GM12878 (cell line): ENCODE measurements around the gene GPC6. TPM values are rescaled to one million over a fixed set of nuclear protein-coding genes. Genes with fewer than 3 reads are reported as not detected.

Experiments used
- ATAC-seq: fragments of 200-7000 bp; cut with Tn5 transposase; 3 replicates; pipeline ENCODE4 v1.9.1; 2020; ENCODE audit warnings: mild to moderate bottlenecking, moderate library complexity
- BruUV-seq: library from RNA; stranded (reverse); fragments of 400-500 nt; replicated peaks from 2 replicates; lab custom pipeline; 2021; lab: Mats Ljungman, UMichigan
- CTCF ChIA-PET: fragments of 300-600 bp; sonication (Branson Sonifier 250); formaldehyde crosslinking; extraction: SDS; loops from one replicate; lab custom pipeline; 2021; ENCODE audit warnings: inconsistent platforms; lab: Yijun Ruan, JAX
- POLR2A ChIA-PET: fragments of 350-600 bp; formaldehyde crosslinking; extraction: SDS; loops from one replicate; lab custom pipeline; 2021; ENCODE audit warnings: inconsistent platforms; lab: Charles Lee
- RAD21 ChIA-PET: fragments of 300-600 bp; sonication (Branson Sonifier 250); formaldehyde crosslinking; loops from one replicate; lab custom pipeline; 2023; ENCODE audit warnings: antibody characterized with exemption; ENCODE audit not compliant: unreplicated experiment; lab: Charles Lee
- SMC1A ChIA-PET: fragments of 300-600 bp; sonication (Branson Sonifier 250); formaldehyde crosslinking; loops from one replicate; lab custom pipeline; 2023; ENCODE audit not compliant: unreplicated experiment, uncharacterized antibody; lab: Charles Lee
- DNase-seq: peaks from one replicate; pipeline ENCODE4 v3.0.0-alpha.2; 2011; ENCODE audit warnings: low read depth, low spot score
- FAIRE-seq: peaks from 3 replicates; lab custom pipeline; 2011; peaks lifted over from hg19 to GRCh38; lab: Jason Lieb, UNC
- H2AFZ ChIP-seq: 2 replicates; pipeline ENCODE4 v1.6.0; 2011; ENCODE audit warnings: low read depth, low read length, control low read depth; ENCODE audit not compliant: control insufficient read depth
- H3K27ac ChIP-seq: 2 replicates; pipeline ENCODE4 v1.5.1; 2011; ENCODE audit warnings: control low read depth; ENCODE audit not compliant: control insufficient read depth, insufficient read depth
- H3K27me3 ChIP-seq, 2 experiments: replicated peaks in 1 of 2; 2 replicates each; pipeline versions ENCODE4 v1.6.0 to v1.6.1; 2011; ENCODE audit warnings: low read length in 1 of 2; ENCODE audit not compliant: control insufficient read depth in 2 of 2, insufficient read depth in 2 of 2
- H3K36me3 ChIP-seq, 2 experiments: 2 replicates each; pipeline ENCODE4 v1.5.1; 2011; ENCODE audit warnings: low read length in 1 of 2; ENCODE audit not compliant: control insufficient read depth in 2 of 2, insufficient read depth in 2 of 2
- H3K4me1 ChIP-seq: 2 replicates; pipeline ENCODE4 v1.6.1; 2011; ENCODE audit warnings: mild to moderate bottlenecking, low read length, moderate library complexity, mixed read lengths; ENCODE audit not compliant: control insufficient read depth, insufficient read depth
- H3K4me2 ChIP-seq: 2 replicates; pipeline ENCODE4 v1.6.0; 2011; ENCODE audit warnings: control low read depth; ENCODE audit not compliant: control insufficient read depth, insufficient read depth
- H3K4me3 ChIP-seq: fragments of 200-600 bp; sonication (generic); 2 replicates; pipeline ENCODE4 v1.5.1; 2016
- H3K79me2 ChIP-seq: 2 replicates; pipeline ENCODE4 v1.6.0; 2011; ENCODE audit warnings: low read length; ENCODE audit not compliant: control insufficient read depth, insufficient read depth
- H3K9ac ChIP-seq: 2 replicates; pipeline ENCODE4 v1.8.0; 2011; ENCODE audit warnings: low read length, control low read depth, mixed read lengths; ENCODE audit not compliant: control insufficient read depth, insufficient read depth
- H3K9me3 ChIP-seq: replicated peaks from 3 replicates; pipeline ENCODE4 v1.5.1; 2011; ENCODE audit warnings: mild to moderate bottlenecking, low read length; ENCODE audit not compliant: control insufficient read depth, insufficient read depth
- H4K20me1 ChIP-seq: 2 replicates; pipeline ENCODE4 v1.6.0; 2011; ENCODE audit not compliant: control insufficient read depth, insufficient read depth
- ATF3 ChIP-seq: IDR thresholded peaks from 2 replicates; pipeline ENCODE4 v1.6.1; 2011; ENCODE audit warnings: low read depth, mild to moderate bottlenecking, low read length, moderate library complexity, borderline replicate concordance; ENCODE audit errors: extremely low read depth
- BHLHE40 ChIP-seq, 2 experiments: fragments of 450-650 bp in 1 of 2; IDR thresholded peaks; 2 replicates each; pipeline ENCODE4 v1.6.1; 2011 to 2017; ENCODE audit warnings: low read depth in 2 of 2, borderline replicate concordance in 1 of 2, improper control_type of control experiment in 1 of 2, low read length in 1 of 2, mild to moderate bottlenecking in 1 of 2
- CBFB ChIP-seq: IDR thresholded peaks from 2 replicates; pipeline ENCODE4 v1.6.1; 2016; ENCODE audit warnings: antibody characterized with exemption, low read depth
- CREM ChIP-seq: IDR thresholded peaks from 2 replicates; pipeline ENCODE4 v1.6.1; 2014; ENCODE audit warnings: antibody characterized with exemption, low read depth
- ETV6 ChIP-seq, 2 experiments: fragments of 450-650 bp in 1 of 2; IDR thresholded peaks in 1 of 2; conservative IDR thresholded peaks in 1 of 2; 2 replicates each; pipeline ENCODE4 v1.6.1; 2014; ENCODE audit warnings: antibody characterized with exemption in 1 of 2, borderline replicate concordance in 1 of 2, low read depth in 1 of 2, mild to moderate bottlenecking in 1 of 2, moderate library complexity in 1 of 2
- HCFC1 ChIP-seq: fragments of 150-350 bp; IDR thresholded peaks from 2 replicates; pipeline ENCODE4 v1.6.1; 2014; ENCODE audit warnings: low read length
- IKZF2 ChIP-seq, 2 experiments: fragments of 450-650 bp; IDR thresholded peaks; 2 replicates each; pipeline ENCODE4 v1.6.1; 2017; ENCODE audit warnings: mild to moderate bottlenecking in 2 of 2, moderate library complexity in 2 of 2
- IRF4 ChIP-seq: IDR thresholded peaks from 2 replicates; pipeline ENCODE4 v1.6.1; 2011; ENCODE audit warnings: low read depth, low read length
- KLF5 ChIP-seq: fragments of 450-650 bp; IDR thresholded peaks from 2 replicates; pipeline ENCODE4 v1.6.1; 2014; ENCODE audit warnings: mild to moderate bottlenecking; ENCODE audit not compliant: partially characterized antibody
- MEF2B ChIP-seq: fragments of 450-650 bp; IDR thresholded peaks from 2 replicates; pipeline ENCODE4 v1.6.1; 2018; ENCODE audit warnings: mild to moderate bottlenecking, moderate library complexity; ENCODE audit not compliant: partially characterized antibody, poor library complexity, severe bottlenecking
- ZBTB33 ChIP-seq: fragments of 450-650 bp; IDR thresholded peaks from 2 replicates; pipeline ENCODE4 v1.6.1; 2017; ENCODE audit warnings: mild to moderate bottlenecking
- ZNF207 ChIP-seq: fragments of 450-650 bp; IDR thresholded peaks from 2 replicates; pipeline ENCODE4 v1.6.1; 2014; ENCODE audit warnings: antibody characterized with exemption, mild to moderate bottlenecking, borderline replicate concordance
- WGBS: methylation state at CpG from one replicate; pipeline ENCODE4 v1.1.6; 2016; ENCODE audit warnings: low lambda C conversion rate; ENCODE audit not compliant: insufficient replicate concordance, insufficient coverage; ENCODE audit errors: missing lambda C conversion rate; 5-methylcytosine and 5-hydroxymethylcytosine counted together
- in situ Hi-C: fragments of 300-500 bp; cut with MboI; formaldehyde crosslinking; loops from 9 replicates; pipeline ENCODE4 v1.14.3; 2018; ENCODE audit warnings: mixed read lengths
- intact Hi-C: fragments of 100-400 bp; cut with micrococcal nuclease; formaldehyde crosslinking; loops from one replicate; pipeline ENCODE4 v1.14.2; 2022; ENCODE audit not compliant: unreplicated experiment
- polyA plus RNA-seq, 11 experiments: library from polyadenylated mRNA; depleted of rRNA in 4 of 11; unstranded in 6 of 11; stranded (reverse) in 5 of 11; fragments of >200 nt; fragmentation: Nextera tagmentation in 4 of 11; fragmentation: Illumina TruSeq in 1 of 11; extraction: Ambion mirVana in 4 of 11; extraction: Trizol in 1 of 11; gene quantifications; 1 replicate in 1 of 11; 2 replicates in 10 of 11; pipeline versions ENCODE4 v1.2.1 to v1.2.3, GENCODE V29; 2011 to 2016; ENCODE audit warnings: inconsistent platforms in 2 of 11, missing spikeins in 2 of 11, low read depth in 1 of 11
- total RNA-seq, 4 experiments: library from RNA; depleted of rRNA in 3 of 4; stranded (reverse); fragments of >200 nt in 3 of 4; fragmentation: Illumina TruSeq in 1 of 4; extraction: Trizol in 1 of 4; gene quantifications; 2 replicates each; pipeline versions ENCODE4 v1.2.1 to v1.2.3, GENCODE V29; 2013 to 2021

GPC6 gene
- total and polyA plus RNA-seq, 10 of the 15 experiments (the other 5 are each of a cell fraction or from before 2014, with no cell fraction given): 0.03 to 0.04 (median 0.03) TPM; not detected in 7

GRCh38 chr13:94128430-94128829 is 901.8 kb downstream of the GPC6 start:
- Histone ChIP-seq H3K27me3 (no peaks in the 10 kb centered on the region), H4K20me1 (no peaks in the 10 kb centered on the region), H3K4me3 (no peak overlapping the region), H3K27ac (no peak overlapping the region), H3K4me1 (no peaks in the 10 kb centered on the region), H3K4me2 (no peak overlapping the region), H3K79me2 (no peaks in the 10 kb centered on the region), H3K36me3 (no peaks in the 10 kb centered on the region), H3K9me3 (no peaks in the 10 kb centered on the region), H2AFZ (no peak overlapping the region), H3K9ac (no peak overlapping the region)
- no TSS peak for BruUV-seq
- ATAC-seq (no peak), DNase-seq (no peak), FAIRE-seq (no peak)
- ChIA-PET SMC1A (no interaction called here), RAD21 (no interaction called here), POLR2A (no interaction called here), CTCF (no interaction called here)
- in situ Hi-C loops (no loop called here), intact Hi-C loops (no loop called here)
- TF ChIP-seq ZNF207 (no peak), ATF3 (no peak), HCFC1 (no peak)
- 30% methylated on average over 4 of the region's 4 CpGs for WGBS

GRCh38 chr13:94129490-94129894 is 902.9 kb downstream of the GPC6 start:
- ChIA-PET RAD21 (no interaction called here), CTCF (no interaction called here), SMC1A (no interaction called here), POLR2A (no interaction called here)
- Histone ChIP-seq H3K4me2 (no peak overlapping the region), H3K4me3 (no peak overlapping the region), H2AFZ (no peak overlapping the region), H3K27me3 (no peaks in the 10 kb centered on the region), H3K79me2 (no peaks in the 10 kb centered on the region), H3K36me3 (no peaks in the 10 kb centered on the region), H4K20me1 (no peaks in the 10 kb centered on the region), H3K27ac (no peak overlapping the region), H3K9ac (no peak overlapping the region), H3K4me1 (no peaks in the 10 kb centered on the region), H3K9me3 (no peaks in the 10 kb centered on the region)
- intact Hi-C loops (no loop called here), in situ Hi-C loops (no loop called here)
- BruUV-seq: no TSS peak
- FAIRE-seq (no peak), ATAC-seq (no peak), DNase-seq (no peak)
- WGBS: 3% methylated on average over 2 of the region's 2 CpGs
- TF ChIP-seq BHLHE40 (IDR thresholded peaks at IDR 0.05; ENCODE audit: borderline replicate concordance in 1 of 2, low read depth in 2 of 2, low read length in 1 of 2) (no peak), IKZF2 (IDR thresholded peaks at IDR 0.05) (no peak), KLF5 (no peak), ETV6 (conservative IDR thresholded peaks at IDR 0.05 in 1 of 2, IDR thresholded peaks at IDR 0.05 in 1 of 2; ENCODE audit: borderline replicate concordance in 1 of 2, low read depth in 1 of 2) (no peak), IRF4 (no peak), ZBTB33 (no peak), CBFB (no peak), MEF2B (no peak), CREM (no peak)
